Neural progenitor cell (in vitro differentiated cells): ENCODE measurements around the gene CXCL14. TPM values are rescaled to one million over a fixed set of nuclear protein-coding genes. Genes with fewer than 3 reads are reported as not detected.

Experiments used
- DNase-seq: peaks from one replicate; pipeline ENCODE4 v3.0.0-alpha.2; 2016; ENCODE audit warnings: low spot score
- H2AFZ ChIP-seq: fragments of 200-600 bp; sonication (generic); replicated peaks from 2 replicates; pipeline ENCODE4 v1.6.1; 2016; ENCODE audit warnings: antibody characterized with exemption
- H3F3A ChIP-seq: fragments of 200-600 bp; sonication (generic); 2 replicates; pipeline ENCODE4 v1.6.1; 2016; ENCODE audit warnings: antibody characterized with exemption, low read depth
- H3K27ac ChIP-seq: fragments of 200-600 bp; sonication (generic); 2 replicates; pipeline ENCODE4 v1.5.1; 2016; ENCODE audit warnings: mild to moderate bottlenecking
- H3K27me3 ChIP-seq: fragments of 200-600 bp; sonication (generic); 2 replicates; pipeline ENCODE4 v1.6.1; 2016; ENCODE audit warnings: mild to moderate bottlenecking, moderate library complexity
- H3K36me3 ChIP-seq: fragments of 200-600 bp; sonication (generic); 2 replicates; pipeline ENCODE4 v1.5.1; 2016
- H3K4me1 ChIP-seq: fragments of 200-600 bp; sonication (generic); 2 replicates; pipeline ENCODE4 v1.6.1; 2016; ENCODE audit warnings: mixed run types
- H3K4me2 ChIP-seq: fragments of 200-600 bp; sonication (generic); 2 replicates; pipeline ENCODE4 v1.6.1; 2016
- H3K4me3 ChIP-seq: fragments of 200-600 bp; sonication (generic); 2 replicates; pipeline ENCODE4 v1.5.1; 2016
- H3K79me2 ChIP-seq: fragments of 200-600 bp; sonication (generic); 2 replicates; pipeline ENCODE4 v1.6.1; 2016; ENCODE audit warnings: low read depth
- H3K9ac ChIP-seq: fragments of 200-600 bp; sonication (generic); 2 replicates; pipeline ENCODE4 v1.6.1; 2016
- H3K9me3 ChIP-seq: fragments of 200-600 bp; sonication (generic); 2 replicates; pipeline ENCODE4 v1.5.1; 2016; ENCODE audit warnings: low read depth
- H4K20me1 ChIP-seq: fragments of 200-600 bp; sonication (generic); 2 replicates; pipeline ENCODE4 v1.6.1; 2016; ENCODE audit warnings: low read depth
- H3K27ac Mint-ChIP-seq: 3 replicates; pipeline ENCODE4 v1.8.0; 2021; ENCODE audit warnings: mixed read lengths
- H3K27me3 Mint-ChIP-seq: 2 replicates; pipeline ENCODE4 v1.8.0; 2022; ENCODE audit warnings: low read depth, mild to moderate bottlenecking, inconsistent platforms, moderate library complexity, mixed read lengths; ENCODE audit not compliant: insufficient read depth
- H3K36me3 Mint-ChIP-seq: 3 replicates; pipeline ENCODE4 v1.8.0; 2021; ENCODE audit warnings: mixed read lengths
- H3K4me1 Mint-ChIP-seq: 3 replicates; pipeline ENCODE4 v1.8.0; 2021; ENCODE audit warnings: mixed read lengths
- H3K4me3 Mint-ChIP-seq: 3 replicates; pipeline ENCODE4 v1.8.0; 2021; ENCODE audit warnings: mild to moderate bottlenecking, moderate library complexity, mixed read lengths
- H3K9me3 Mint-ChIP-seq: 3 replicates; pipeline ENCODE4 v1.8.0; 2020; ENCODE audit warnings: mixed read lengths
- EZH2 ChIP-seq: fragments of 200-600 bp; sonication (generic); IDR thresholded peaks from 2 replicates; pipeline ENCODE4 v1.6.1; 2017; ENCODE audit warnings: antibody characterized with exemption, mild to moderate bottlenecking, moderate library complexity
- EZH2phosphoT487 ChIP-seq: fragments of 200-600 bp; sonication (generic); IDR thresholded peaks from 2 replicates; pipeline ENCODE4 v1.6.1; 2017; ENCODE audit warnings: antibody characterized with exemption
- total RNA-seq: library from RNA; depleted of rRNA; stranded (reverse); fragments of >200 nt; gene quantifications from 2 replicates; pipeline ENCODE4 v1.2.3, GENCODE V29; 2015; ENCODE audit warnings: low replicate concordance
- TF ChIP-seq, protein P1 (sequence below): fragments of 200-600 bp; sonication (generic); IDR thresholded peaks from 2 replicates; pipeline ENCODE4 v1.5.1; 2017; ENCODE audit warnings: antibody characterized with exemption, mild to moderate bottlenecking

CXCL14 gene
- total RNA-seq, 1 donor from 2014 or later: 0.45 TPM

DNA sequence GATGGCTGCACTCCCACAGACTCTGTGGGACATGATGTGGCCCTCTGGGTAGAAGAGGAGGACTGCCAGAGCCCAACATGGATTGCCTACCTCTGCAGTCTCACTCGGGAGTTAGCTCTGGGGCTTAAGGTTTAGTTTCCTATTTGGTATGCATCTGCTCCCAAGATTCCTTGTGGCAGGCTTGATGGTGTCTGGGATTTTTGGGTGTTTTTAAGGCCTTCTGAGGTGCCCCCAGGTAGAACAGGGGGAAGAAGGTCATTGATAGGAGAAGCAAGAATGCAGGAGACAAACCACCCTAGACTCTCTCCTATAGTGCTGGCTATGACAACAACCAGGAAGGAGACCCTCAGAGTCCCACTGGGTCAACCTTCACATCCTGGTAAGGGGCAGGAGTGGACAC, 46.7 kb upstream of the CXCL14 start:
- Mint-ChIP-seq H3K27ac (no peak overlapping the region), H3K27me3 (peaks cover 4% of the 10 kb centered on the region), H3K36me3 (no peaks in the 10 kb centered on the region), H3K4me1 (no peaks in the 10 kb centered on the region), H3K9me3 (no peaks in the 10 kb centered on the region), H3K4me3 (no peak overlapping the region)
- Histone ChIP-seq H3K4me1 (no peaks in the 10 kb centered on the region), H3F3A (no peaks in the 10 kb centered on the region), H3K9ac (no peak overlapping the region), H2AFZ (no peak overlapping the region), H3K4me2 (no peak overlapping the region), H3K4me3 (no peak overlapping the region), H3K27me3 (no peaks in the 10 kb centered on the region), H3K79me2 (no peaks in the 10 kb centered on the region), H4K20me1 (no peaks in the 10 kb centered on the region), H3K36me3 (no peaks in the 10 kb centered on the region), H3K9me3 (no peaks in the 10 kb centered on the region), H3K27ac (no peak overlapping the region)
- no peak for DNase-seq
- TF ChIP-seq EZH2 (no peak), EZH2phosphoT487 (no peak)
- TF ChIP-seq, protein P1, sequence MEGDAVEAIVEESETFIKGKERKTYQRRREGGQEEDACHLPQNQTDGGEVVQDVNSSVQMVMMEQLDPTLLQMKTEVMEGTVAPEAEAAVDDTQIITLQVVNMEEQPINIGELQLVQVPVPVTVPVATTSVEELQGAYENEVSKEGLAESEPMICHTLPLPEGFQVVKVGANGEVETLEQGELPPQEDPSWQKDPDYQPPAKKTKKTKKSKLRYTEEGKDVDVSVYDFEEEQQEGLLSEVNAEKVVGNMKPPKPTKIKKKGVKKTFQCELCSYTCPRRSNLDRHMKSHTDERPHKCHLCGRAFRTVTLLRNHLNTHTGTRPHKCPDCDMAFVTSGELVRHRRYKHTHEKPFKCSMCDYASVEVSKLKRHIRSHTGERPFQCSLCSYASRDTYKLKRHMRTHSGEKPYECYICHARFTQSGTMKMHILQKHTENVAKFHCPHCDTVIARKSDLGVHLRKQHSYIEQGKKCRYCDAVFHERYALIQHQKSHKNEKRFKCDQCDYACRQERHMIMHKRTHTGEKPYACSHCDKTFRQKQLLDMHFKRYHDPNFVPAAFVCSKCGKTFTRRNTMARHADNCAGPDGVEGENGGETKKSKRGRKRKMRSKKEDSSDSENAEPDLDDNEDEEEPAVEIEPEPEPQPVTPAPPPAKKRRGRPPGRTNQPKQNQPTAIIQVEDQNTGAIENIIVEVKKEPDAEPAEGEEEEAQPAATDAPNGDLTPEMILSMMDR: no peak

DNA sequence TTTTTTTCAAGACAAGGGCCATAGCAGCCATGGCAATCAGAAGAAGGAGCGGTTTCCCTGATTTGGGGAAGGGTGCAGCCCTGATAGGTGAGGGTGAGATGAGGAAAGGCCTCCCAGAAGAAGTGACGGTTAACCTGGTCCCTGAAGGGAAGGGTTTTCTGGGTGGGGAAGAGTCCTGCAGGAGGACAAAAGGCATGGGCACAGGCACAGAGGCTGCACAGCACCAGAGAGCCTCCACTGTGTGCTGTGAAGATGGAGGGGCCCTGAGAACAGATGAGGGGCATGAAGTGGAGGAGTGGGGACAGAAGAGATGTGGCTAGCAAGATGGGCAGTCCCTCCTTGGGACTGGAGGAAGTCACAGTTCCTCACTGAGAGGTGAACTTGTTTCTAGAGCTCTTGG, 46.3 kb upstream of the CXCL14 start:
- no peak for TF ChIP-seq EZH2
- TF ChIP-seq, protein P1: no peak
- no peak for TF ChIP-seq EZH2phosphoT487
- no peak overlapping the region for H3K4me3 ChIP-seq
- no peak overlapping the region for H3K9ac ChIP-seq
- no peaks in the 10 kb centered on the region for H3K27me3 ChIP-seq
- H3K4me3 Mint-ChIP-seq: no peak overlapping the region
- H3K4me1 Mint-ChIP-seq: no peaks in the 10 kb centered on the region
- H3K4me2 ChIP-seq: no peak overlapping the region
- H3K27me3 Mint-ChIP-seq: peaks cover 3% of the 10 kb centered on the region
- H3K9me3 ChIP-seq: no peaks in the 10 kb centered on the region
- H3K27ac ChIP-seq: no peak overlapping the region
- no peaks in the 10 kb centered on the region for H3F3A ChIP-seq
- H3K27ac Mint-ChIP-seq: no peak overlapping the region
- H3K9me3 Mint-ChIP-seq: no peaks in the 10 kb centered on the region
- H3K79me2 ChIP-seq: no peaks in the 10 kb centered on the region
- H3K4me1 ChIP-seq: no peaks in the 10 kb centered on the region
- H3K36me3 Mint-ChIP-seq: no peaks in the 10 kb centered on the region
- no peaks in the 10 kb centered on the region for H4K20me1 ChIP-seq
- H2AFZ ChIP-seq: no peak overlapping the region
- DNase-seq: no peak
- H3K36me3 ChIP-seq: no peaks in the 10 kb centered on the region

DNA sequence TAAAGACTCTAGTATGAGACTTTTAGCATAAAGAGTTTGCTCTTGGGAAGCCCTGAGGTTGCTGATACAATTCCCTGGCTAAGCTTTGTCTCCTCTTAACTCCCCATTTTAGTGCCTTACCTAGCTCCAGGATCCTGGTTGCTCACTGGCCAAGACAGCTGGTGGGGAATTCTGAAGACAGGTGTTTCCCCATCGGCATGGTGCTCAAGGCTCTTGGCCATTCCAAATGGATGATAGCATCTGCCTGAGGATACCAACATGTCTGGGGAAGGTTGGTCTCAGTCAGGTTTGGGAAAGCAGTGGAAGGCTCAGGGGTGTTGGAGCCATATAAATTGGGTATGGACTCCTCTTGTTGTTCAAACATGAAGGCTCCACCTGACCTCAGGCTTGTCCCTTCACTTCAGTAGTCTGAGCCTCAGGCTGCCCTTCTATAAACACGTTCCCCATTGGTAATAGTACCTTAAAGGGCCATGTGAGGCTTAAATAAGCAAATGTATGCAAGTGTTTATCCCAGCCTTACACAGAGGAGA, 44.5 kb upstream of the CXCL14 start:
- Mint-ChIP-seq H3K36me3 (no peaks in the 10 kb centered on the region), H3K27ac (no peak overlapping the region), H3K9me3 (peaks cover 14% of the 10 kb centered on the region), H3K4me3 (no peak overlapping the region), H3K4me1 (no peaks in the 10 kb centered on the region), H3K27me3 (no peaks in the 10 kb centered on the region)
- Histone ChIP-seq H3K9me3 (peaks cover 12% of the 10 kb centered on the region), H3K9ac (no peak overlapping the region), H3K4me2 (no peak overlapping the region), H3K27ac (no peak overlapping the region), H3K4me3 (no peak overlapping the region), H3F3A (no peaks in the 10 kb centered on the region), H3K36me3 (peaks cover 6% of the 10 kb centered on the region), H3K27me3 (no peaks in the 10 kb centered on the region), H3K4me1 (no peaks in the 10 kb centered on the region), H2AFZ (no peak overlapping the region), H3K79me2 (no peaks in the 10 kb centered on the region), H4K20me1 (no peaks in the 10 kb centered on the region)
- TF ChIP-seq, protein P1: no peak
- TF ChIP-seq EZH2: no peak
- TF ChIP-seq EZH2phosphoT487: no peak
- DNase-seq: no peak
